Keratinocyte (primary cell): ENCODE data around the gene WFDC2. TPM values are rescaled to one million over a fixed set of nuclear protein-coding genes. Genes with fewer than 3 reads are reported as not detected.

ENCODE experiments used
- DNase-seq: peaks from one replicate; pipeline ENCODE4 v3.0.0-alpha.2; 2011; ENCODE audit warnings: low read depth, missing footprints, low spot score
- FAIRE-seq: peaks from 2 replicates; lab custom pipeline; 2011; peaks lifted over from hg19 to GRCh38; lab: Jason Lieb, UNC
- H2AFZ ChIP-seq: 2 replicates; pipeline ENCODE4 v1.6.0; 2012; ENCODE audit warnings: low read length, control low read depth, inconsistent platforms; ENCODE audit not compliant: control insufficient read depth
- H3K27ac ChIP-seq: 2 replicates; pipeline ENCODE4 v1.5.1; 2011; ENCODE audit warnings: low read length; ENCODE audit not compliant: control insufficient read depth, insufficient read depth
- H3K27me3 ChIP-seq: 3 replicates; pipeline ENCODE4 v1.6.0; 2011; ENCODE audit warnings: low read length; ENCODE audit not compliant: control insufficient read depth, insufficient read depth; ENCODE audit errors: extremely low read depth
- H3K36me3 ChIP-seq, 2 experiments: 2 replicates in 1 of 2; 3 replicates in 1 of 2; pipeline ENCODE4 v1.5.1; 2011; ENCODE audit warnings: low read length in 2 of 2, mild to moderate bottlenecking in 1 of 2; ENCODE audit not compliant: control insufficient read depth in 2 of 2, insufficient read depth in 2 of 2; ENCODE audit errors: extremely low read depth in 1 of 2
- H3K4me1 ChIP-seq: 3 replicates; pipeline ENCODE4 v1.5.1; 2011; ENCODE audit warnings: low read length; ENCODE audit not compliant: control insufficient read depth, insufficient read depth; ENCODE audit errors: extremely low read depth
- H3K4me2 ChIP-seq: 3 replicates; pipeline ENCODE4 v1.6.0; 2011; ENCODE audit warnings: low read depth, low read length; ENCODE audit not compliant: control insufficient read depth, insufficient read depth; ENCODE audit errors: extremely low read depth
- H3K4me3 ChIP-seq, 3 experiments: fragments of 200-600 bp in 1 of 3; sonication (generic) in 1 of 3; 2 replicates in 2 of 3; 3 replicates in 1 of 3; pipeline ENCODE4 v1.5.1; 2011 to 2016; ENCODE audit warnings: low read length in 3 of 3, mild to moderate bottlenecking in 3 of 3, control low read depth in 2 of 3, inconsistent platforms in 1 of 3, low read depth in 1 of 3, mixed read lengths in 1 of 3, mixed run types in 1 of 3, moderate library complexity in 1 of 3; ENCODE audit not compliant: control insufficient read depth in 2 of 3, insufficient read depth in 2 of 3; ENCODE audit errors: extremely low read depth in 1 of 3
- H3K79me2 ChIP-seq: 2 replicates; pipeline ENCODE4 v1.6.0; 2012; ENCODE audit warnings: low read length; ENCODE audit not compliant: control insufficient read depth, insufficient read depth
- H3K9ac ChIP-seq: 3 replicates; pipeline ENCODE4 v1.6.0; 2011; ENCODE audit warnings: low read length; ENCODE audit not compliant: control insufficient read depth, insufficient read depth; ENCODE audit errors: extremely low read depth
- H3K9me1 ChIP-seq: 3 replicates; pipeline ENCODE4 v1.6.0; 2011; ENCODE audit warnings: low read length; ENCODE audit not compliant: control insufficient read depth, insufficient read depth; ENCODE audit errors: extremely low read depth
- H3K9me3 ChIP-seq: 2 replicates; pipeline ENCODE4 v1.5.1; 2012; ENCODE audit warnings: low read depth, low read length; ENCODE audit not compliant: control insufficient read depth
- H4K20me1 ChIP-seq: 3 replicates; pipeline ENCODE4 v1.6.0; 2011; ENCODE audit warnings: low read length; ENCODE audit not compliant: control insufficient read depth, insufficient read depth; ENCODE audit errors: extremely low read depth
- CTCF ChIP-seq, 3 experiments: IDR thresholded peaks in 1 of 3; conservative IDR thresholded peaks in 1 of 3; optimal IDR thresholded peaks in 1 of 3; 2 replicates in 2 of 3; 3 replicates in 1 of 3; pipeline versions ENCODE3 to v1.5.1; 2011; ENCODE audit warnings: low read length in 3 of 3, mild to moderate bottlenecking in 3 of 3, moderate library complexity in 2 of 3, control low read depth in 1 of 3, inconsistent platforms in 1 of 3; ENCODE audit not compliant: insufficient read depth in 2 of 3; ENCODE audit errors: extremely low read depth in 1 of 3
- EZH2 ChIP-seq: IDR thresholded peaks from one replicate; pipeline ENCODE4 v1.6.1; 2012; ENCODE audit warnings: inconsistent platforms, mild to moderate bottlenecking, low read length, moderate library complexity
- dilution Hi-C: fragments of 300-500 bp; cut with MboI; formaldehyde crosslinking; loops from one replicate; pipeline ENCODE4 v1.7.0; 2020; ENCODE audit warnings: low sequenced_read_pairs; ENCODE audit not compliant: extremely low pct_ligation_motif_present
- polyA plus RNA-seq, 5 experiments: library from polyadenylated mRNA; depleted of rRNA in 3 of 5; stranded (reverse) in 3 of 5; stranded (forward) in 1 of 5; unstranded in 1 of 5; fragments of >200 nt; gene quantifications; 1 replicate in 1 of 5; 2 replicates in 3 of 5; 3 replicates in 1 of 5; pipeline versions ENCODE4 v1.2.1 to v1.2.3, GENCODE V29; 2011 to 2012; ENCODE audit warnings: missing spikeins in 2 of 5, low read depth in 1 of 5, low replicate concordance in 1 of 5

WFDC2 gene
- polyA plus RNA-seq, 1 donor (not counting 4 experiments of a cell fraction or from before 2014, with no cell fraction given), result not detected

- TF ChIP-seq EZH2 (no peak), CTCF (optimal IDR thresholded peaks at IDR 0.05 in 1 of 3, IDR thresholded peaks at IDR 0.05 in 1 of 3, conservative IDR thresholded peaks at IDR 0.05 in 1 of 3; ENCODE audit: extremely low read depth in 1 of 3, insufficient read depth in 2 of 3, low read length in 3 of 3) (no peak)
- no peak for DNase-seq
- no peak for FAIRE-seq
- no peaks in the 10 kb centered on the region for H3K9me1 ChIP-seq
- H3K9ac ChIP-seq, result no peak overlapping the region
- H3K4me2 ChIP-seq, result no peak overlapping the region
- no peak overlapping the region for H2AFZ ChIP-seq
- no peak overlapping the region for H3K27ac ChIP-seq
- H3K36me3 ChIP-seq, result no peaks in the 10 kb centered on the region
- H3K4me3 ChIP-seq, result no peak overlapping the region
- peaks cover 4% of the 10 kb centered on the region for H3K4me1 ChIP-seq
- H3K27me3 ChIP-seq, result no peaks in the 10 kb centered on the region
- dilution Hi-C loops, result no loop called here
- no peaks in the 10 kb centered on the region for H3K9me3 ChIP-seq
- no peaks in the 10 kb centered on the region for H4K20me1 ChIP-seq
- no peaks in the 10 kb centered on the region for H3K79me2 ChIP-seq
Observed at GRCh38 chr20:45440891-45441685, 28.5 kb upstream of the WFDC2 start.

GRCh38 chr20:45441746-45442145, 27.8 kb upstream of the WFDC2 start:
- Histone ChIP-seq H3K9ac (no peak overlapping the region), H3K79me2 (no peaks in the 10 kb centered on the region), H2AFZ (no peak overlapping the region), H3K27ac (no peak overlapping the region), H3K27me3 (no peaks in the 10 kb centered on the region), H3K4me2 (no peak overlapping the region), H3K9me3 (no peaks in the 10 kb centered on the region), H3K4me3 (no peak overlapping the region), H4K20me1 (no peaks in the 10 kb centered on the region), H3K4me1 (no peaks in the 10 kb centered on the region), H3K36me3 (no peaks in the 10 kb centered on the region), H3K9me1 (no peaks in the 10 kb centered on the region)
- dilution Hi-C loops, result no loop called here
- no peak for TF ChIP-seq CTCF (optimal IDR thresholded peaks at IDR 0.05 in 1 of 3, IDR thresholded peaks at IDR 0.05 in 1 of 3, conservative IDR thresholded peaks at IDR 0.05 in 1 of 3; ENCODE audit: extremely low read depth in 1 of 3, insufficient read depth in 2 of 3, low read length in 3 of 3)
- no peak for DNase-seq
- no peak for FAIRE-seq
